Measurements from ENCODE around the gene SLC25A12. TPM values are rescaled to one million over a fixed set of nuclear protein-coding genes. Genes with fewer than 3 reads are reported as not detected.

SLC25A12 gene
- total RNA-seq, 3 donors from 2014 or later (not counting 1 experiment from before 2014, with no cell fraction given): 18.7 to 21.7 (median 19.0) TPM

Other genes starting within 250 kb of the SLC25A12 start
- gene DYNC1I2, start 206.8 kb downstream of the SLC25A12 start, total RNA-seq: 10 to 100 TPM; 26.7 to 36.4 (median 30.2) TPM
- 10 to 100 TPM; 29.7 to 32.7 (median 32.2) TPM for gene HAT1, start 28.2 kb upstream of the SLC25A12 start, total RNA-seq
- 1 to 10 TPM; 2.8 to 3.4 (median 3.2) TPM for gene METAP1D, start 105.7 kb upstream of the SLC25A12 start, total RNA-seq
- gene DLX1, start 191.3 kb upstream of the SLC25A12 start, total RNA-seq: not detected
- under 1 TPM; 0.55 to 0.84 (median 0.78) TPM for gene DLX2, start 208.7 kb upstream of the SLC25A12 start, total RNA-seq